HUDEP-2 (cell line): Measurements from ENCODE around the gene AKIRIN2.
A peak's percentile ranks its signal among the peaks of the same experiment; 100 is the strongest.

Experiments used
- DNase-seq, 76 experiments: peaks; one replicate each; lab custom pipeline; 2025; ENCODE audit not compliant: unreplicated experiment in 76 of 76; lab: John Stamatoyannopoulos, UW

Gene AKIRIN2

DNA sequence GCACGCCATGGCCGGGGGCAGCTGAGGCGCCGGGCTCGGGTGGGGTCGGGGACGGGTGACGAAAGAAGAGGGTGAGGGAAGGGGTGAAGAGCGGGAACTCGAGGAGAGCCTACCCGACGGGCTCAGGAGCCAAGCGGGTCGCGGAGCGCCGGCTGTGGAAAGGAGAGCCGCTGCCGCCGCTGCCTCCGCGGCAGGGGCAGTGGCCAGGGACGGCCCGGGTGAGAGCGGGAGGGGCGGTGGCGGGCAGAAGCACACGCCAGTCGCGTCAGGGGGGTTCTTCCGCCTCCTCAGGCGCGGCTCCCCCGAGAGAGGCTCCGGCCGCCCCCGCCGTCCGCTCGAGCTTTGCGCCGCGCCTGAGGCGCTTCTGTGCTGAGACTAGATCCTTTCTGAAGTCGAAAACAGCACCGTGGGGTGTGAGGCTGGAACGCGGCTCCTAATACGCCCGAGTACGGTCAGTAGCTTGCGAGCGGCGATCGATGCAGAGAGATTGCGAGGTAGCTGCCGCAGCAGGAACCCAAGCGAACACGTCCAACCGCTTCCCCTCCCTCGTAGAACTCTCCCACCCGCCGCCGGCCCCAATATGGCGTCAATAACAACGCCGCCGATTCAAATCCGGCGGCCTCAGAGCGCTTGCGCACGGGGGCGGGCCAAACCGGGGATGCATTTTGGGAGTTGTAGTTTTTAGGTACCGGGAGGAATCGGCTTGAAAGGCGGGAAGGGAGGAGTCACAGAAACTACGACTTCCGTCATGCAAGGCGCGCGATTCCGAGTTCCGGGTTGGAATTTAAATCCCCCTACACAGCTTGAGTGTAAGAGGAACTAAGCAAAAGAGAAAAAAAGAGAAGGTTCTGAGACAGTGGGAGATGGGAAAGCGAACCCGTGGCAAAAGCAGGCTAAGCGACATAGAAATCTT lies at the start of gene AKIRIN2:
AKIRIN2 (minus strand) TSS at position 558 of the 913 bp plus-strand sequence; CDS start at position 9, 549 bp downstream.
- peak; percentile 68 to 99 (median 98) for DNase-seq

- DNase-seq: no peak
Measured at GRCh38 chr6:87747646-87748045, 45.6 kb upstream of the AKIRIN2 start.

GRCh38 chr6:87745966-87746721 lies 44.1 kb upstream of the AKIRIN2 start:
- DNase-seq: no peak

GRCh38 chr6:87743454-87743853 lies 41.4 kb upstream of the AKIRIN2 start:
- no peak for DNase-seq

DNA sequence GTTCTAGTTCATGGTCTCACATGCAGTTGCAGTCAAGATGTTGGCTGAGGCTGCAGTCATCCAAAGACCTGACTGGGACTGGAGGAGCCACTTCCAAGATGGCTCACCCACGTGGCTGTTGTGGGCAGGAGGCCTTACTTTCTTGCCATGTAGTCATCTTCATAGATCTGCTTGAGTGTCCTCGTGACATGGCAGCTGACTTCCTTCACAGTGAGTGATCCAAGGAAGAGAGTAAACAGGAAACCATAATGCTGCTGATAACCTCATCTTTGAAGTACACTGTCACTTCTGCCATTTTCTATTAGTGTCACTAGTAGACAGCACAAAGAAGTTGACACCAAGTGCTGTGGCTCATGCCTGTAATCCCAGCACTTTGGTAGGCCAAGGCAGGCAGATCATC lies 40.1 kb upstream of the AKIRIN2 start:
- peak in 1 of 76 experiments; percentile 12 for DNase-seq

- DNase-seq: no peak
Measured at GRCh38 chr6:87741001-87741650, 39.1 kb upstream of the AKIRIN2 start.

DNA sequence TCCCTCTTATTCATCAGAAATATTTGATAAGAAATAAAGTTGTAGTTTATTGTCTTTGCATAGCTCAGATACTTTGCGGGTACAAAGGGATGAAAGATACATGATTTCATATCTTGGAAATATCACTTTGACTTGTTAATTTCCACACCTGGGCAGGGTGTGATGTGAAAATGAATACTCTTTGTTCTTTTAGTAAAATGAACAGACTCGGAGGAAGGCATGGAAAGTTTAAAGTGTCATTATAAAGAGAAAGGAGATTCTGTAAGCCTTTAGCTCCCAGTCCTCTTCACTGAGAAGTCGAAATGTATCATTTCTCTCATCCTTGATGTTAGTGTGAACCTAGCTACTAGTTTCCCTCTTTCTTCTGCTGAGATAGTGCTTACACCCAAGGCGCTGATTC lies 36.7 kb upstream of the AKIRIN2 start:
- DNase-seq: no peak

DNA sequence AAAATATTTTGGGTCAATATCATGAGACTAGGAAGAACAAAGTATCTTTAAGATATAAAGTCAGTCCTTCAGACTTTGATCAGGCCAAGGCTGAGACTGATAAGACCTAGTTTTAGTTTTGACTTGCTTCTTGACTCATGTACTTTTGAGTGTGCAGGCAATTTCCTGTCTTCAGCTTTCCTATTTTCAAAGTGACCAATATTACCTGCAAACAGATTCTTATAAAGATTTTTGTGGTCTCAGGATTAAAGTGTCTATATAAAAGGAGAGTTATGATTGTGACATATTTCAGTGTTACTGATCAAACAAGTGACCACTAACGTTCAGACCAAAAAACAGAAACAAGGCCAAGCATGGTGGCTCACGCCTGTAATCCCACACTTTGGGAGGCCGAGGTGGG lies 36.0 kb upstream of the AKIRIN2 start:
- DNase-seq: no peak

DNA sequence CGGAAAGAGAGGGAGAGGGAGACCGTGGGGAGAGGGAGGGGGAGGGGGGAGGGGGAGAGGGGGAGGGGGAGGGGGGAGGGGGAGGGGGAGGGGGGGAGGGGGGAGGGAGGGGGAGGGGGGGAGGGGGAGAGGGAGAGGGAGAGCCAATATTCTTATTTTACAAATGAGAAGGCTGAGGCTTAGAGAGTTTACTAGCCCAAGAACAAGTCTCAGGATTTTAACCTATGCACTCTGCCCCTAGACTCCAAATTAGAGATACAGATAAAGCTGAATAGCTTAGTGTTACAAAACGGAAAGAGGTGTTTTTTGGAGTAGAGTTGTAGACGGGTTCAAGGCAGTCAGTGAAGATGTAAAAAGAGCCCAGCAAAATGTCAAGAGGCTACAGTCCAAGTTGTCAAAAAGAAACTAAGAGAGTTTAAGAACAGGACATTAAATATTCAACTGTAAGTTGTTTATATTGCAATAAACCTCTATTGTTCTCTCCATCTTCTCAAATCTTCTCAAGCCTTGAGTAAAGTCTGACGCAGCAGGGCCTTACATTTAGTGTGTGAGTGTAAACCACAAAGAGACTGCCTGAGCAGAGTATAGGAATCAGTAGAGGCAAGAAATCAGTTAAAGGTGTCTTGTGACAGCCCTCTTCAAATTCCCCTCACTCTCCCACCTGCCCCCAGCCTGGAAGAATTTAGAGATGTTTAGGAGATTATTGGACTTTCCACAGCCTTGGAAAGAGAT lies 34.9 kb upstream of the AKIRIN2 start:
- DNase-seq: no peak

DNA sequence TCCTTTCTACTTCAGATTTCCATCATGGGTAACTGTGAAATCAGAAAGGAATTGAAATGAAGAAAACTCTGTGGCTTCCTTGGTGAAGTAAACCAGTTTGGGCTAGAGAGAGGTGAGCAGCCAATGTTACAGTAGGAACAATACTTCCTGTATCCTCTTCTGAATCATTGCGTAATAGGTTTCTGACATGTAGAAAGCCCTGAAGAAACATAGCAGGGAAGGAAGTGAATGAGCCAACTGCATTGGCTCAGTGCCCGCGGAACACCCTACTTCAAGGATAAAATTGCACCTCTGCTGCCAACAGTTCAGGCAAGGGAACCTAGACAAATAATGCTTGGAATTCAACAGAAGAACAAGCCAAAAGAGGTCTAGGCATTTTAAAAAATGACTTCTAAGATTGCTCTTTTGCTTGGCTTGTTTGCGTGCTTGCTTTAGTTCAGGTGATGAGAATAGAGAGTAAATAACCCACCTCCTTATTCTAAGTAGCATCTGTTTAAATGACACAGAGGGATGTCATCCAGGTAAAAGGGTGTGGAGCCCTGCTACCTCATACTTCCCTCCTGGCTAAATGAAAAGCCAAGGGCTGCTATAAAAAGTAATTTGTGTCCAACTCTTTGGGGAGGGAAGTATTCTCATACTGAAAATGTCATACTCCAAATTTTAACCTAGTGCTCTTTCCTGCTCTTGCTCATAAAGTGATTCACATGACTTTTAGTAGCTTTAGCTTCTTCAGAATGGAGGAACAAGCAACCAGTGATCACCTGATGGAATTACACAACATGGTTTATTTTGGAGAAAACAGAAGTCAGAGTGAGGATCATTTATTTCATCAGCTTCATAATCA lies 30.0 kb upstream of the AKIRIN2 start:
- peak in 73 of 76 experiments; percentile 21 to 92 (median 64) for DNase-seq

DNA sequence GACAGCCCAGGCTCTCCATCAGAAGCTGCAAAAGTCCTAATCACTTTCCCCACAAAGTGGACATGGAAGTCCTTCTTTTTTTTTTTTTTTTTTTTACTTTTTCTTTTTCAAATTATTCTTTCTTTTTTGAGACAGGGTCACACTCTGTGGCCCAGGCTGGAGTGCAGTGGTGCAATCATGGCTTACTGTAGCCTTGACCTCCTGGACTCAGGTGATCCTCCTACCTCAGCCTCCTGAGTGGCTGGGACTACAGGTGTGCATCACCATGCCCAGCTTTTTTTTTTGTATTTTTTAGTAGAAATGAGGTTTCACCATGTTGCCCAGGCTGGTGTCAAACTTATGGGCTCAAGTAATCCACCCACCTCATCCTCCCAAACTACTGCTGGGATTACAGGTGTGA lies 29.0 kb upstream of the AKIRIN2 start:
- no peak for DNase-seq

DNA sequence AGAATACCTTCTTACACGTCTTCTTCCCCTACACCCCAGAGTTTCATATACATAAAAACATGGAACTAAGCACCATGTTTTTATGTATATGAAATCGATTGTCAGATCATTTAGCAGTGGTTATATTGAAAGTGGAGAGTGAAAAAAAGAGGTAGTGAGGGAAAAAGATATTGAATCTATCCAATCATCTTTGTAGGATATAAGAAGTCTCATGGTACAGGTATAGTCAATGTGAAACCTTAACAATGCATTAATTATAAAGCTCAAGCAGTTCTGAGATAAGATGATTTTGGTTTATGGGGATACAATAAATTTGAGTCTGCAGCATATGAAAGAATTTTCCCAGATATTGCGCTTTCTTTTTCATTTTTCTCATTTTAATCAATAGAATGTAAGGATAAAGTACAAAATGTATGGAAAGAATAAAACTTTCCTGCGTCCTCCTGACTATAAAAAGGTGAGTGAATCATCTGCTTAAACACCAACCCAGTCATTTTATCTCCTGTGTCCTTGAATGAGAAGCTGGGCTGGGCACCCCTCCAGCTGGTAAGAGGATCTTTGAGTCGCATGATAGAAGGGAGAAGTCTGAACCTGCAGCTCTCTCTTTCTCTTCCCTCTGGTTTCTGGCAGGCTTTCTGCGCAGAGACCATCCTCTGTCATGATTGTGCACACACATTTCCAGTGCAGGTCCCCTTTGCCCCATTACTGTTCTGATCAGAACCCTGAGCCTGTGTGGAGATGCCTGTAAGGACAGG lies 28.1 kb upstream of the AKIRIN2 start:
- peak in 49 of 76 experiments; percentile 11 to 60 (median 33) for DNase-seq

DNA sequence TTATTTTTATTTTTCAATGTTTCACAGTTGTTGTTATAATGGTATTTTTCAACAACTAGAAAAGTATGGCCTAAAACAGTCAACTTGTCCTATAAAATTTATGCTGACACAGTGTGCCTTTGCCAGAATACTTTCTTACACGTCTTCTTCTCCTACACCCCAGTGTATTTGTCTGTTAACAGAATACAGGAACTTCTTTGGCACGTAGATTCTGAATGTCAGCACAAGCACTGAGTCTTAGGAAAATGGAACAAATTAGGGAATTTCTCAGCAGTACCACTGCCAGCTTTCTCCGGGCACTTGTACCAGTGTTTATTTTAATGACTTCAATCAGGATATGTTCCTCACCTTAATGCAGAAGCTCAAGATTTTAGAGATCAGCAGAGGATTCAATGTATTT lies 26.7 kb upstream of the AKIRIN2 start:
- DNase-seq: no peak

GRCh38 chr6:87724983-87725811 lies 23.2 kb upstream of the AKIRIN2 start:
- peak in 18 of 76 experiments; percentile 14 to 76 (median 39) for DNase-seq

- DNase-seq: peak in 73 of 76 experiments; percentile 22 to 91 (median 73)
Measured at GRCh38 chr6:87723170-87724078, 21.4 kb upstream of the AKIRIN2 start.

- no peak for DNase-seq
Measured at GRCh38 chr6:87722540-87723169, 20.6 kb upstream of the AKIRIN2 start.
